ENCODE results near the gene PLEKHO2. TPM values are rescaled to one million over a fixed set of nuclear protein-coding genes. Genes with fewer than 3 reads are reported as not detected.
"Not testable (repeated sequence)": the region's sequence is repeated elsewhere in the genome, so short reads cannot be mapped to it uniquely, and the experiment has no call there.

The PLEKHO2 gene
- 10.9 and 25.0 TPM in 2 replicates for total RNA-seq (2014; rRNA removed; shearing (Covaris generic); ENCODE audit: low replicate concordance)

GRCh38 chr15:64841344-64842095, at the start of gene PLEKHO2:
Gene PLEKHO2 (plus strand): TSS chr15:64841915. CDS start chr15:64842017, 102 bp downstream.
- H3K27me3 ChIP-seq, result no peaks in the 10 kb centered on the region
- no peaks in the 10 kb centered on the region for H3K9me3 ChIP-seq
- peaks cover 2% of the 10 kb centered on the region; the same call in 1 of the 2 replicates for H3K36me3 ChIP-seq
- H3K4me3 ChIP-seq, result peak within 1 kb of the TSS; percentile 97
- DNase-seq, result peak; percentile 98

GRCh38 chr15:64792282-64792681, 49.4 kb upstream of the PLEKHO2 start:
- H3K9me3 ChIP-seq, result no peaks in the 10 kb centered on the region
- H3K36me3 ChIP-seq, result no peaks in the 10 kb centered on the region
- no peak for DNase-seq
- H3K4me3 ChIP-seq, result no peak overlapping the region
- no peaks in the 10 kb centered on the region for H3K27me3 ChIP-seq

DNA sequence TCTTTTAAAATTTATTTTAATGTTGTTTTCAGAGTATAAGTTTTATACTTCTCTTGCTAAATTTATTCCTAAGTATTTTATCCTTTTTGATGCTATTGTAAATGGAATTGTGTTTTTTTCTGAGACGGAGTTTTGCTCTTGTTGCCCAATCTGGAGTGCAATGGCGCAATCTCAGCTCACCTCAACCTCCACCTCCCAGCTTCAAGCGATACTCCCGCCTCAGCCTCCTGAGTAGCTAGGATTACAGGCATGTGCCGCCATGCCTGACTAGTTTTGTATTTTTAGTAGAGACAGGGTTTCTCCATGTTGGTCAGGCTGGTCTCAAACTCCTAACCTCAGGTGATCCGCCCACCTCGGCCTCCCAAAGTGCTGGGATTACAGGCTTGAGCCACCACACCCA, 46.4 kb upstream of the PLEKHO2 start:
- not testable (repeated sequence) for H3K4me3 ChIP-seq, H3K36me3 ChIP-seq, DNase-seq, H3K27me3 ChIP-seq, H3K9me3 ChIP-seq

- not testable (repeated sequence) for H3K36me3 ChIP-seq, H3K27me3 ChIP-seq, H3K9me3 ChIP-seq, DNase-seq, H3K4me3 ChIP-seq
Measured at GRCh38 chr15:64795921-64796320, 45.8 kb upstream of the PLEKHO2 start.

DNA sequence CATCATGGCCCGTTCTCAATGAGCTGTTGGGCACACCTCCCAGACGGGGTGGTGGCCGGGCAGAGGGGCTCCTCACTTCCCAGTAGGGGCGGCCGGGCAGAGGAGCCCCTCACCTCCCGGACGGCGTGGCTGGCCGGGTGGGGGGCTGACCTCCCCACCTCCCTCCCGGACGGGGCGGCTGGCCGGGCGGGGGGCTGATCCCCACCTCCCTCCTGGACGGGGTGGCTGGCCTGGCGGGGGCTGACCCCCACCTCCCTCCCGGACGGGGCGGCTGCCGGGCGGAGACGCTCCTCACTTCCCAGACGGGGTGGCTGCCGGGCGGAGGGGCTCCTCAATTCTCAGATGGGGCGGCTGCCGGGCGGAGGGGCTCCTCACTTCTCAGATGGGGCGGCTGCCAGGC, 42.8 kb upstream of the PLEKHO2 start:
- not testable (repeated sequence) for H3K36me3 ChIP-seq, H3K9me3 ChIP-seq, H3K27me3 ChIP-seq, DNase-seq, H3K4me3 ChIP-seq

GRCh38 chr15:64800476-64800875, 41.2 kb upstream of the PLEKHO2 start:
- DNase-seq, result no peak
- Histone ChIP-seq H3K36me3 (no peaks in the 10 kb centered on the region), H3K4me3 (no peak overlapping the region), H3K27me3 (no peaks in the 10 kb centered on the region), H3K9me3 (no peaks in the 10 kb centered on the region)

DNA sequence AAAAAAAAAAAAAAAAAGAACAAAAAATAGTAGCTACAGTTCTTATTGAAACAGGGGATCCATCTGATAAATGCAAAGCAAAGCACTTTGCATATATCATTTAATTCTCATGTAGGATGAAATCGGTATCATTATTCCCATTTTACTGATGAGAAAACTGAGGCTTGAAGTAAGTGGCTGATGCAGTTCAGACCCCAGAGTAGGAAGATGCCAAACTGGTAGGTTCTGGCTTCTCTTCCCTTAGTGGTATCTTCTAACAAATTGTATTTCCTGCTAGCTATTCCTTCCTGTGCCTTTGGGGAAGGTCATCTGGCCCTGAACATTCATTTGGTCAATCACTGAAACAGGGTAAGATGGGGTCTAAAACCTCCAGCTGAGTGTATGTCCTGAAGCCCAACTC, 38.2 kb upstream of the PLEKHO2 start:
- Histone ChIP-seq H3K36me3 (no peaks in the 10 kb centered on the region), H3K9me3 (no peaks in the 10 kb centered on the region), H3K4me3 (no peak overlapping the region), H3K27me3 (no peaks in the 10 kb centered on the region)
- DNase-seq, result no peak

DNA sequence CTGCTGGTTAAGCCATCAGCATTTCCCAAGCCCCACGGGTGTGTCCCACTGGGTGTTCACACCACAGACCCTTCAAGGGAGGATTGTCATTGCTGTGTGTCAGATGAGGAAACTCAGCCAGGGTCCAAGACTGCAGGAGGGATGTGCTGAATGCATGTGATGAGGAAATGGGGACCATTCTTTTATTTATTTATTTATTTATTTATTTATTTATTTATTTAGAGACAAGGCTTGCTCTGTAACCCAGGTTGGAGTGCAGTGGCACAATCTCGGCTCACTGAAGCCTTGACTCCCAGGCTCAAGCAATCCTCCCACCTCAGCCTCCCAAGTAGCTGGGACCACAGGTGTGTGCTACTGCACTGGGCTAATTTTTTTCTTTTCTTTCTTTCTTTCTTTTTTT, 37.1 kb upstream of the PLEKHO2 start:
- no peaks in the 10 kb centered on the region for H3K27me3 ChIP-seq
- no peaks in the 10 kb centered on the region for H3K36me3 ChIP-seq
- no peak overlapping the region for H3K4me3 ChIP-seq
- DNase-seq, result no peak
- no peaks in the 10 kb centered on the region for H3K9me3 ChIP-seq

DNA sequence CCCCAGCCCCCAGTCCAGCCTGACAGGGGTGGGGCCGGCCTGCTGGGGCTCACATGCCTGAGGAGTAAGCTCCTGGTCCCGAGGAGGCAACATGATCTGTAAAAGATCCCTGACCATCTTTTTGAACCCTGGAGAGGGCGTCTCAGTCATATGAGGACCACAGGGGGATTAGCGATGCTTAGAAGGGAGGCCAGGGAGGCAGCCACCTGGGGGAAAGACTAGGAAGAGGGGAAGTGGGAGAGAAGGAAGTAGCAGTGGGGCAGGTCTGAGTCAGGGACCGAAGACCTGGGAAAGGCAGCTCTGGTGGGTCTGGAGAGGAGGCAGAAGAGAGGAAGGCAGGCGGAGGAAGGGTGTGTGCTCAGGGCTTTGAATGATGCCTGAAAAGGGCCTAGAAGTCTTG, 35.2 kb upstream of the PLEKHO2 start:
- Histone ChIP-seq H3K4me3 (no peak overlapping the region), H3K36me3 (no peaks in the 10 kb centered on the region), H3K9me3 (no peaks in the 10 kb centered on the region), H3K27me3 (no peaks in the 10 kb centered on the region)
- no peak for DNase-seq

DNA sequence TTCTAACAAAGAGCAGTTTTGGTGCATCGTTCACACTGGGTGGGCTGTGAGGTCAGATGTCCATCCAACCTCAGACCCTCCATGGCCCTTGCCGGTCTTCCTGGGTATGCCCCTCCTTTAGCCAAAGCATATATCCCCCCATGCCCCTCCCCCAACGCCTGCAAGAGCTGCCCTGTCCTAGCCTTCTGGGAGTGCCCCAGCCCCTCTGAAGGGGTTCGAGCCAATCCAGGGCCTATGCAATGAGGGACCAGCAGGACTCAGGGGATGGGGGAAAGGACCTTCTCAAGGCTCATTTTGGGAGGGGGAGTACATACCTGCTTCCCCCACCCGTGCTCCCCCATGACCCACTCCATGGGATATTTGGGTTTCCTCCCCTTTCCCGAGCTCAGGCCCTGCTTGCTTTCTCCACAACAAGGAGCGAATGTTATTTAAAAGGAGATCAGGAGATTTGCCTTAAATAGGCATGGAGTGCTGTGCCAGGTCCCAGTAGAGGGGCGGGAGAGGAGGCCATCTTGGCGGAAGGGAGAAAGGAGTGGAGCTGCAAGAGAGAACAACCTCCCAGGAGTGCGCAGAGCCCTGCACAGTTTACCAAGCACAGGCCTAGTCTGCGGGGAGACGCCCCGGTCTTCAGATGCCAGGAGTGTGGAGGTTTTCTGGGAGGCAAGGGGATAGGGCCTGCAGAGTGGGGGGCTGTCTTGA, 34.5 kb upstream of the PLEKHO2 start:
- DNase-seq, result no peak
- Histone ChIP-seq H3K9me3 (no peaks in the 10 kb centered on the region), H3K27me3 (no peaks in the 10 kb centered on the region), H3K36me3 (no peaks in the 10 kb centered on the region), H3K4me3 (no peak overlapping the region)

GRCh38 chr15:64807751-64808222, 33.9 kb upstream of the PLEKHO2 start:
- Histone ChIP-seq H3K36me3 (no peaks in the 10 kb centered on the region), H3K4me3 (no peak overlapping the region), H3K27me3 (no peaks in the 10 kb centered on the region), H3K9me3 (no peaks in the 10 kb centered on the region)
- no peak for DNase-seq

GRCh38 chr15:64808785-64809453, 32.8 kb upstream of the PLEKHO2 start:
- DNase-seq, result no peak
- Histone ChIP-seq H3K9me3 (no peaks in the 10 kb centered on the region), H3K4me3 (no peak overlapping the region), H3K27me3 (no peaks in the 10 kb centered on the region), H3K36me3 (no peaks in the 10 kb centered on the region)

- H3K9me3 ChIP-seq, result no peaks in the 10 kb centered on the region
- H3K4me3 ChIP-seq, result no peak overlapping the region
- peak; percentile 64 for DNase-seq
- no peaks in the 10 kb centered on the region for H3K27me3 ChIP-seq
- no peaks in the 10 kb centered on the region for H3K36me3 ChIP-seq
Measured at GRCh38 chr15:64809649-64810496, 31.8 kb upstream of the PLEKHO2 start.

GRCh38 chr15:64810497-64811326, 31.0 kb upstream of the PLEKHO2 start:
- Histone ChIP-seq H3K27me3 (no peaks in the 10 kb centered on the region), H3K9me3 (no peaks in the 10 kb centered on the region), H3K4me3 (no peak overlapping the region), H3K36me3 (no peaks in the 10 kb centered on the region)
- no peak for DNase-seq

DNA sequence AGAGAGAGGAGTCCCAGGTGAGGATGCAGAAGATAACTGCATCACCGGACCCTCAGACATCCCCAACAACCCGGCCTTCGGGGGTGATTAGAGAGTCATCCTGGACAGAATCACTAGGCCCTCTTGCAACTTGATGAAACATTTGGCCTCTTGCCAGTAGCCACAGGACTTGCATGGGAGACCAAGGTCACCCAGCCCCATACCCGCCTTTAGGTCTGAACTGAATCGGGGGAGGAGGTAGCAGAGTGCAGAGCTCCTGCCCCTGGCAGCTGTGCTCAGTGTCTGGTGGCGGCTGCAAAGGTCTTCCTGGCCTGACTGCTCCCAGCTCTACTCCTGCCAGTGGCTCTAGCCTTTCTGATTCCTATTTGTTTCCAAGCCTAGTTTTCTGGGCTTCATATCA, 28.6 kb upstream of the PLEKHO2 start:
- Histone ChIP-seq H3K27me3 (no peaks in the 10 kb centered on the region), H3K4me3 (no peak overlapping the region), H3K9me3 (no peaks in the 10 kb centered on the region), H3K36me3 (peaks cover 7% of the 10 kb centered on the region)
- DNase-seq, result no peak

- H3K4me3 ChIP-seq, H3K27me3 ChIP-seq, DNase-seq, H3K9me3 ChIP-seq: not testable (repeated sequence)
- peaks cover 11% of the 10 kb centered on the region for H3K36me3 ChIP-seq
Measured at GRCh38 chr15:64814283-64814682, 27.4 kb upstream of the PLEKHO2 start.

All from MG63 (cell line).